ENCODE results near the gene NPPC.
A peak's percentile ranks its signal among the peaks of the same experiment; 100 is the strongest.
"Not testable (repeated sequence)": the region's sequence is repeated elsewhere in the genome, so short reads cannot be mapped to it uniquely, and the experiment has no call there.

NPPC gene

DNA sequence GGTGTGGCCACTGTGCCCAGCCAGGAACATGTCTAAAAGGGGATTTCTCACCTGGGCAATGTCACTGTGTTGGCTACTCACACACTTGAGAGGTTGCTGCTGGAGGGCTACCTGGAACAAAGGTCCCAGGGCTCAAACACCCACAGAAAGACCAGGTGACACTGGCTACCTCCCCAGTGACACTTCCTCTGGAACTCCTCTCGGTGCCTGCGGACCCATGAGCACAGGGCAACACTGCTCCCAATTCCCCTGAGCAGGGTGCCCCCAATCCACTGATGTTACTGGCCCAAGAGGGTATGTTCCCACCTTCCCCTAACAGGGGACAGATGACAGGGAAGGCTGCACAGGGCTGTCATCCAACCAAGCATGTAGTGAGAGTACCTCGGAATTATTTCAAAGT is 5.8 kb downstream of the NPPC start:
- DNase-seq (ENCODE audit: low read depth), result no peak

DNA sequence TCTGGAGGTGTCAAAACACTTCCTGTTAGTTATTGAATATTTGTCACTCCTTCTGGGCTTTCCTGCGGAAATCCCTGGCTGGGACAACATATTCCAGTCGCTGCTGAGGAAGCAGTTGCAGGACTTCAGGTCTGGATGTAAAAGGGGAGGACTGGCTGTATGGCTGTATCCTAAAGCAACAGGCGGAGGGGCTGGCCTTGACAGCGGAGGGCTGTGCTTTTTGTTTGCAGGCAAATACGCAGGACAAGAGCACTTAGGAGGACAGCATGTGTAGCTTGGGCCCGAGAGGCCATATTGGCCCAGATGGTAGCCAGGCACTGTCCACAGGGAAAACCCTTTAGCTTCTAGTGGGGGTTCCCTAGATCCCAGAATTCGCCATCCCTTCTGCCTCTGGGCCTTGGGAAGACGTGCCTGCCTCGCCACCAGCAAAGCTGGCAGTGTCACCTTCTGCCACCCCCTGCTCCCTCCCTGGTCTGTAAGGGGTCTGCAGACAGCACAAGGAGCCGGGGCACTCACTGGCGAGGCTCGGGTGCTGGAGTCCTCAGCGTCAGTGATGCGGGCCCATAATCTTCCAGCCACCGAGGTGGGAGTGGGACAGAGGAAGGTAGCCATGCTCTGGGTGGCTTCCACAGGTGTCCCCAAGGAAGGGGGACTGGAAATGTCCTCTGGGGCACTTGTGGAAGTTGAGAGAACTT is 6.7 kb downstream of the NPPC start:
- no peak for DNase-seq (ENCODE audit: low read depth)

DNA sequence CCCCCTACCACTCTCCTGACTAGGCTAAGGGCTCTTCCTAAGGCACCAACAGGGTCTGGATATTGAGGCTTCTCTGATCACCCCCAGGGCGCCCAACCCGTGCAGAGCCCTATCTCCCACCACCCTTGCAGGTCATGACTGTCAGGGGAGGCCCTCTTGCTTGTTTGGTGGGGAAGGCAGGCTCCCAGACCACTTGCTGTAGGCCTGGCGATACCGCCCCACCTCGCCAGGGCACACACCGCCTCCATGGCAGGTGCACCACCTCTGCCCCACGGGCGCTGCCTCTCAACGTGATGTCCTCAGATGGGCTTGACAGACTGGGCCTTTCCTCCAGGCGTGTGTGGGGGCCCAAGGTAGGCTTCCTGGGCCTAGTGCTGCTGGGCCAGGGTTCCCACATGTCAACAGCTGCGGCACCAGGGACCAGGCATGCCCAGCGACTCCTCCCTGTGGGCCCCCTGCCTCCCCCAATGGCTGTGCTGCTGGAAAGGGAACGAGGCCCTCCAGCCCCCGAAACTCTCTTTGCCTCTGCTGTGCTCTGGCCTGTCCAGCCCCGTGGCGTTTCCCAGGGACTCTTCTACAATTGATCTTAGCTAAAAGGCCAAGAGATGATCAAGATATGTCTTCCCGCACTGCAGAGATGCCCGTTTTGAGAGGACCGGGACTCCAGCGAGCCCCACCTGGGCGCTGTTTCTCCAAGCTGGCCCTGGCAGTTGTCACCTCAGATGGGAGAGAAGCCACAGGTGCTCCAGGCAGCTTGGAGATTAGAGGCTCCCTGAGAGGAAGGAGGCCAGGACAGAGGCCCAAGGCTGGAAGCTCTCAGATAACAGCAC is 7.5 kb downstream of the NPPC start:
- DNase-seq (ENCODE audit: low read depth), result no peak

DNA sequence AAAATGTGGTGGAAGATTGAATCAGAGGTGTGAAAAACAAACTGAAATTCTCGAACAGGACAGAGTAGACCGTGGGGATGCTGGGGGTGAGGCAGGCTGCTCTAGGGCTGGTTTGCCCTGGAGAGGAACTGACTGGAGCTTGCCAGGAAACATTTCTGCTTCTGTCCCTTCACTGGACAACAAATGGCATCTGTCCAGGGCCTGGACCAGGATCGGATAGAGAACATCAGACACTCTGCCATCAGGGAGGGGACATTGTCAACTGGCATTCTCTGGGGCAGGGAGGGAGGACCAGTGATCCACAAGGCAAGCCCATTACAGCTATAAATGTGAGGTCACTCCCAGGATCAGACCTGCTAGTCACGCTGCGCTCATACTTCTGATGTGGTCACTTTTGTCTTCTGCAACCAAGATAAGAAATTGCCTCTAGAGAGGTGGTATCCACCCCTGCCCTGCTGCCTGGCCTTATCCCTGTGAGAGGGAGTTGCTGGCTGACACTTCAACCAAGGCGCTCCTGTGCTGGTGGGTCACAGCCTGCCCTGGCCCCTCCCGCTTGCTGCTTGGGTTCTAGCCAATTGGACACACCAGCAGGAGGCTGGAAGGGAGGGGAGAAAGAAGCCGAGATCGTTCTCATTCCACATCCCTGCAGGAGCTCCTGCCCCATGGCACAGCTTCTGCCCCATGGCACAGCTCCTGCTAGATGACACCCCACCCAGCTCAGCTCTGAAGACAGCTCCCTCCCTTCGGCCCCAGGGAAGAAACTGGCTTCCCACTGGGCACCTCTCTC is 8.7 kb downstream of the NPPC start:
- DNase-seq (ENCODE audit: low read depth), result no peak

DNA sequence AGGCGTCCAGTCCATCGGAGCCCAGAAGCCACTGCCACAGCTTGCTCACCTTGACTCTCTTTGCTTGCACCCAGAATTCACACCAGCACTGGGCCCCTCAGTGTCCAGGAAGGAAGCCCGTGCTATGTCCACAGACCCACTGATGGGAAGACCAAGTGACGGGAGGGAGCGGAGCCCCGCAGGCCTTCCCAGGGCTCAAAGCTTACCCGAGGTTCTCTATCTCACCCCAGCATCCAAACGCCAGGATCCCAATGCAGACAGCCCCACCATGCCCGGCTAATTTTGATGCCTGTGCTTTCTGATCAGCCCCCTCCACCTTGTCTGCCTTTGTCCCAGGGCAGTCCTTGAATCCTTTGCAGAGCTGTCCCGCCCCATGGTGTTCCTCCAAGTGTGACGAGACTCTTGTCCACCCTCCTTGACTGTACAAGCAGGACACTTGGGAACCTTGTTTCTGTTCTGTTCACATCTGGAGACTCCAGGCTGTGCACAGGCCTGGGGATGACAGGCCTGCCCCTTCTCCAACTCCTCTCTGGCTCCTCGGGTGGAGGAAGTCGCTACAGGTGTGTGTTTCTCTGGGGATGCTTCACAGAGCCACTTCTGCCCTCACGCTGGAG is 12.0 kb downstream of the NPPC start:
- no peak for DNase-seq (ENCODE audit: low read depth)

DNA sequence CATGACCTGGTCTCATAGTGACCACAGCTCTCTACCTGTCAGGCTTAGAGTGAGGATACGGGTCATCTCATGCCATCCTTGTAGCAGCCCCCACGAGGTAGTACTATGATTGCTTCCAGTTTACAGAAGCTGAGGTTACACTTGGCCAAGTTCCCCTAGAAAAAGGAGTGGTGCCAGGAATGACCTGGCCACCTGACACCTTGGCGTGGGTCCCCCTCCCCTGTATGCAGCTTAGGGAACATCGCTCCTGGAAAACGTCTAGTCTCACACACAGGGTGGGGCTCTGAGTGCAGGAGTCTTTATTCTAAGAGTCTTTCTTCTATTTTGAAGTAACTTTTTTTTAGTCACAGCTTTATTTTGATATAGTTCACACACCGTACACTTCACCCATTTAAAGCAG is 14.8 kb downstream of the NPPC start:
- DNase-seq (ENCODE audit: low read depth), result no peak

DNA sequence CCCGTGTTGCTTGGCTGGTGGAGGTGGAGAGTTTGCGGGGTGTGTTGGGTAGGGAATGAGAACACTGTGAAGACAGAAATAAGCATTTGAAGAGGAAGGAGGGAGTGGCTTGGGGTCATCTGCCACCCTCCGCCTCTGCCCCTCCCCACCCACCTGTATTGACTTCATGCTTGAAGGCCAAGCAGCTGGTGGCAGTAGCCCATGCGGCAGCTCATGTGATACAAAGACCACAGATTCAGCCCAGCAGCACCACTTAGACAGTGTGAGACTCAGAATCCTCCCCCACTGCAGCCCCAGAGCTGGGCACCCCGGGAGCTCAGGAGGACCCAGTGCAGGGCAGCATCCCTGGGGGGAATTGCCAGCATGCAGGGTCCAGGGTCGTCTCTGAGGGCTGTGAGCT is 15.4 kb downstream of the NPPC start:
- DNase-seq (ENCODE audit: low read depth), result no peak

DNA sequence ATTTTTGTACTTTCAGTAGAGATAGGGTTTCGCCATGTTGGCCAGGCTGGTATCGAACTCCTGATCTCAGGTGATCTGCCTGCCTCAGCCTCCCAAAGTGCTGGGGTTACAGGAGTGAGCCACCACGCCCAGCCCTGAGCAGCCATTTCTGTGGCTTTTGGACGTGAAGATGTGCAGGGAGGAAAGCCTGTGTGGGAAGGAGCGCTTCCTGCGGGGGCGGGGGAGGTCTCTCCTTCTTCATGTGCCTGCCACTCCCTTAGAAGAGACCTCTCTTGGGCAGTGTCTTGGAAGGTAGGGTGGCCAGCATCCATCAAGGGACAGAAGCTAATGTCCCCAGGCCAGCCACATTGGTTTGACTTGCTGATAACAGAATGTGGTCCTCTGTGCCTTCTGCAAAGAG is 16.0 kb downstream of the NPPC start:
- not testable (repeated sequence) for DNase-seq (ENCODE audit: low read depth)

DNA sequence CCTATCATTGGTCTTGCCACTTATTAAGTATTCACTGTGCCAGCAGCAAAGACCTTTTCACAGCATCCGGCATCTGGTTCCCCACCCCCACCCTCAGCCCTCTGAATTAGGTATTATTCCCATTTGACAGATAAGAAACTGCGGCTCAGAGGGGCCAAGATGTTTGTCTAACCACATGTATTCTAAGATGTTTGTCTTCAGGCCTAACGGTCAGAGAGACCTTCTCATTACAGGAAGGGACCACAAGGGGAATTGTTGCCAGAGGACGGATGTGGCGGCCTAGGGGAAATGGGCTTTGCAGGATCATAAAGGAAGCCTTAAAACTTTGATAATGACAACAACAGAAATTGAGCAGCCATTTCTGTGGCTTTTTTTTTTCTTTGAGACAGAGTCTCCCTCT is 16.6 kb downstream of the NPPC start:
- no peak for DNase-seq (ENCODE audit: low read depth)

DNA sequence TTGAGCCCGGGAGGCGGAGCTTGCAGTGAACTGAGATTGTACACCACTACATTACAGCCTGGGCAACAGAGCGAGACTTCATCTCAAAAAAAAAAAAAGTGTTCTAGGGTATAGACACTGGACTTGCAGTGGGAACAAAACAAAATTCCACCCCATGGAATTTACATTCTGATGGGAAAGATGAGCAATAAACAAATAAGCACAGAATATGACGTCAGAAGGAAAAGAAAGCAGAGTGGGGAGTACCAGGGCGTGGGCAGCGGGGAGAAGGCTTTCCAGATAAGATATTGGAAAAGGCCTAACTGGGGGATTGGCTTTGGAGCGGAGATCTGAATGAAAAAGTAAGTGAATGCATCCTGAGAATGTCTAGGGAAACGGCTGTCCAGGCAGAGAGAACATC is 17.6 kb downstream of the NPPC start:
- DNase-seq (ENCODE audit: low read depth), result no peak

DNA sequence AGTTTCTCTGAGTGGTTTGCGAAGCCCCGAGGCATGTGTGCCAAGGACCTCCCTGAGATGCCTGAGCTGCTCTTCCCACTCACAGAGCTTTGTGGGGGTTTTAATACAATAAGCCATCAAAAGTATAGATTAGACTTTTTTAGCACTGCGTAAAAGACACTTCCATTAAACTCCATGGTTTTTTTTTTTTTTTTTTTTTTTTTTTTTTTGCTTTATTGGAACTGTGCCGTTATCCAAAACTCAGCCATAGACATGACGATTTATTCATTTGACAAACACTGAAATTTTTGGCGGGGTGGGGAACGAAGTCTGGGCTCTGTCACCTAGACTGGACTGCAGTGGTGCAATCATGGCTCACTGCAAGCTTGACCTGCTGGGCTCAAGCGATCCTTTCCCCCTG is 18.4 kb downstream of the NPPC start:
- DNase-seq (ENCODE audit: low read depth), result no peak

DNA sequence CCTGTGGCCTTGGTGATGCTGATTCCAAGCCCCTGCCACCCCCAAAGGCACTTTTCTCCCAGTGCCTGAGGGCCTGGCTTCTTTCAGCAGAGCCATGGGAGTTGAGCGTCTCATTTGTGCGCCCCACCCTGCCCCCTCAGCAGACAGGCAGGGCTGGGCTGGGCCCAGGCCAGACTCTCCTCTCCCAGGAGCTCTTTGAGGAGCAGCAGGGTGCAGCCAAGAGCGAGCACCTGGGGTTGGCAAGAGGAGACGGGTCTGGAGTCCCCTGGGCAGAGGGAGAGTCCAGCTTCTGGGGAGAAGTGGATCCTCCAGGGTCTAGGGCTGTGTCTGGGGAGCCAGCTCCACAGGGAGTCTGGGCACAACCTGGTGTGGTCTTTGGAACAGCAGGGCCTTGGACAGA is 21.2 kb downstream of the NPPC start:
- DNase-seq (ENCODE audit: low read depth), result no peak

DNA sequence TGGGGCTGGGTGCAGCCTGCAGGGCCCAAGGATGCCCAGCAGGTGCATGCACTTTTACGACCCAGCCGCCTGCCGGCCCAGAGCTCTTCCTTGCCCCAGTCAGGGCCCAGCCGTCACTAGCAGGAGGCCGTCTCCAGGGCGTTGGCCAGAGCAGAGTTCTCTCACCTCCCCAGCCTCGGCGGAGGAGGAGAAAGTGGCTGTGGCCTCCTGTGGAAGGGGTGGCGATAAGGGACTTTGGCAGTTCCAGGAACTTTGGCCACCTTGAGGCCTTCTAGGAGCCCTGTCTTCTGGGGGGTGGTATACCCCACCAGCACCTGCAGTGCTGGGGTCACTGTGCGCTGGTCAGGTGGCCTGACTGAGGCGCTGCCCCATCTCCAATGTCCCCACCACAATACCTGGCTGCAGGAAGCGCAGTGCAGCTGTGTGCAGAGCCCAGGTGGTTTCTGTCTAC is 22.0 kb downstream of the NPPC start:
- no peak for DNase-seq (ENCODE audit: low read depth)

DNA sequence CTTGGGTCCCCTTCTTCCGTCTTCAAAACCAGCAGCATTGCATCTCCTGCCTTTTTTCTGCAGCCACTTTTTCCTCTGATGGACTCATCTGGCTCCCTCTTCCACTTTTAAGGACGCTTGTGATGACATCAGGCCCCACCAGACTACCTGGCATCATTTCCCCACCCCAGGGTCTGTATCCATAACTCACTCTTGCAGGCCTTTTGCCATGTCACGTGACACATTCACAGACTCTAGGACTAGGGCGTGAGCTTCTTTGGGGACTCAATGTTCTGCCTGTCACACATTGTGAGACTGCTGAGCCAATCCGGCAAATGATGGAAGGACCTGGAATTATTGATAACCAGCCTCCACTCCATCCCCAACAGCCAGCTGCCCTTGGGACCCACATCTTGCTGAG is 23.6 kb downstream of the NPPC start:
- DNase-seq (ENCODE audit: low read depth), result no peak

DNA sequence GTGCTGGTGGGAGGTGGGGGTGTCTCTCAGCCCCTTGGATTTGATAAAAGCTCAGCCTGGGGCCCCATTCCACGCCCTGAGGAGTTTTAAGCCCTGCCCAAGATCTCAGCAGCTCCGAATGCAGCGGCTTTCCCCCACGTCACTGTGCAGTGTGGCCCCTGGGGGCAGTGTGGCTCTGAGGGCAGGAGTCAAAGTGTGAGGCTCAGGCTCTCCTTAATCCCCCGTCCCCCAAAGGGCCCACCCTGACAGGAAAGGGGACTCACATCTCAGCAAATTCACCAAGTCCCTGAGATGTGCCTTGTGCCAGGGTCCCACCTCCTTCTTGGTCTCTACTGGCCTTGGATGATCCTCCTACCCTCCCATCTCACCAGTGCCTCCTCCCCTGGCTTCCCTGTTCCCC is 25.2 kb downstream of the NPPC start:
- no peak for DNase-seq (ENCODE audit: low read depth)

DNA sequence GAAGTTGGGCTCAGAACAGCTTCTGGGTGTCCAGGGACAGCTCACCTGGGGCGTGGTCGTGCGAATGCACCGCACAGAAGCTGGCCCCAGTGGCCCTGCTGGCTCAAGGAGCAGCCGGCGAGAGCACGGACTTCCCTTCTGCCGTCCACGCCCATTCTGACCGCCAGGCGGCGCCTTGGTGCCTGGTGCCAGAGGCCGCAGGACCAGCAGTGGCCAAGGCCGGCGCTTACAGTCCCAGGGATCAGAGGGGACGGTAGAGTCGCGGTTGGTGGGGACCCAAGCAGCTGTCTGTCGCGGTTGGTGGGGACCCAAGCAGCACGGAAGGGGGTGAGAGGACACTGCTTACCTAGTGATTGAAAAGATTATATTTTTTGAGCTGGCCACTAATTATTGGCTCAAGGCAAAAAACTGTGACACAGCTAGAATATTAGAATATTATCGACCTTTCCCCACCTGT is 25.7 kb downstream of the NPPC start:
- DNase-seq (ENCODE audit: low read depth), result peak; percentile 64

DNA sequence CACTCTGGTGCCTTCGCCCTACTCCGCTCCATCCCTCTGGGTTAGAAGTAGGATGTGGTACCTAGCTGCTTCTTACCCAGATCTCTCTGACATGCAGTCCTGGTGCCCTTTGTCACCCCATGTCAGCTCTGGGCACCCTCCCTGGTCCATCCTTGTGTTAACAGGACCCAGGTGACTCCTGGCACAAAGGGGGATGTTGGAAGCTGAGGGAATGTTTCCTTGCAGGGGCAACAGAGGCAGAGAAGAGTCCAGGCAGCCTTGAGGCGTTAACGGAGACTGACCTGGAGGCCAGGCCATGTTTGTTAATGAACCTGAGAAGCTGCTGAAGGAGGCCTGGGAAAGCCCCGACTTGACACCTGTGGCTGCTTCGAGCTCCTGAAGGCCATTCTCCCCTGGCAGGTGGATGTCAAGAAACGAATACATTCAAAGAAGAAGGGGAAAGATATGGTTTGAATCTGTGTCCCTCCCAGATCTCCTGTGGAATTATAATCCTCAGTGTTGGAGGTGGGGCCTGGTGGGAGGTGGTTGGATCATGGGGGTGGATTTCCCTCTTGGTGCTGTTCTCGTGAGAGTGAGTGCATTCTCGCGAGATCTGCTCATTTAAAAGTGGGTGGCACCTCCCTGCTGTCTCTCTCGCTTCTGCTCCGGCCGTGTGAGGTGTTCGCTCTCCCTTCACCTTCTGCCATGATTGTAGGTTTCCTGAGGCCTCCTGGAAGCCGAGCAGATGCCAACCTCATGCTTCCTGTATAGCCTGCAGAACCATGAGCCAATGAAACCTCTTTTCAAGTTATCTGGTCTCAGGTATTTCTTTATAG is 31.4 kb downstream of the NPPC start:
- DNase-seq (ENCODE audit: low read depth), result no peak

DNA sequence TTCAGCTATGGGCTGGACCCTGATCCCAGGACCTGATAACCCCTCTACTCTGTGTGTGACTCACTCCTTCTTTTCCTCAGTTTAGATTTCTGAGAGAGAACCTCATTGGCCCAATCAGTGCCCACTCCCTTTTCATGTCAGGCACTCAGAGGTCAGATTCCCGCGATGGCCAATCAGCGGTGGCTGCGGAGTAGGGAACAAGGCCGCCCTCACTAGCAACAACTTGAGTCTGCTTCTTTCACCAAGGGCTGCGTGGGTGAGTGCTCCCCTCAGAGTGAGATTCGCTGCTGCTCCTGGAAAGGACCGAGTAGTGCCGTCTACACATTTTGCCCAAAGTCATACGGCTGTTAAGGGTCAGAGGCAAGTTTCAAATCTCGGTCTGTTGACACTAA is 34.7 kb downstream of the NPPC start:
- DNase-seq (ENCODE audit: low read depth), result no peak

DNA sequence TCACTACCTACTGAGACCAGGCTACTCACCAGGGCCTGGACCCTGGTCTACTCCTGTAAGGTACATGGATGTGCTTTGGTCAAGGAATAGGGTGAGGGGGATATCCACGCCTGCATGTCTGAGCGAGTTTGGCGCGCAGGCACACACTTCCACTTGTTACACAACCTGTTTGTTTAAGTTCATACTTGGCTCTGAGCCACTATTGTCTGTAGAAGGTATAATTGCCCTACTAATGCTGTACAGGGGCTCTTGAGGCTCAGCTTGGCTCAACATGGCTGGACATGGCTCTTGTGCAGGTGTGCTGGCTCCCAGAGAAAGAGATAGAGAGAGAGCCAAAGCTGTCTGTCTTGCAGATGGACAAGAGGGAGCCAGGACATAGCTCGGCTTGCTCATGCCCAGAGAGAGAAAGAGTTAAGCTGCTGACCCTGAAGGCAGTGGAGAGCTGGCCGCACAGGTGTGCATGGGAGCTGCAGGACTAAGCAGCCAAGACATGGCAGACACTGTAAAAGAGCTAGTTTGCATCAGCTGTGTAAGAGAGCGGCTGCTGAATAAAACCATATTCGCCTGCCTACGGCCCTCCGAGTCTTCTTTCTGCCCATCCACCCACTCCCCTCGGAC is 35.2 kb downstream of the NPPC start:
- no peak for DNase-seq (ENCODE audit: low read depth)

DNA sequence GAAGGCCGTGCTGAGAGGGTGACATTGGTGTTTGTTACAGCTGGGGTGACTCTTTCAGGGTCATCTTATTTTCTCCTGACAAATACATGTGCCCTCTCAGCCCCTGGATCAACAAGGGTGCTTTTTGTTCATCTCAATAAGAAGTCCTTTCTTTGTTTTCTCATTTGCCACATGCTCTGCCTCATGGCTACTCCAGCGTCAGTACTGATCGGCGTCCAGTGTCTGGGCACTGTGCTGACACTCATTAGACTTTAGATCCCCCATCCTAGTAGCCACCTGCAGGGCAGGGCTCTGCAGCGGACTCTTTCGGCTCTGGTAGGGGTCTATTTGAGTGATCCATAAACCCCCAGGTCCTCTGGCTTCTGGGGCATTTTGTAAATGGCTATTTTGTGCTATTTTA is 38.4 kb downstream of the NPPC start:
- DNase-seq (ENCODE audit: low read depth), result no peak

DNA sequence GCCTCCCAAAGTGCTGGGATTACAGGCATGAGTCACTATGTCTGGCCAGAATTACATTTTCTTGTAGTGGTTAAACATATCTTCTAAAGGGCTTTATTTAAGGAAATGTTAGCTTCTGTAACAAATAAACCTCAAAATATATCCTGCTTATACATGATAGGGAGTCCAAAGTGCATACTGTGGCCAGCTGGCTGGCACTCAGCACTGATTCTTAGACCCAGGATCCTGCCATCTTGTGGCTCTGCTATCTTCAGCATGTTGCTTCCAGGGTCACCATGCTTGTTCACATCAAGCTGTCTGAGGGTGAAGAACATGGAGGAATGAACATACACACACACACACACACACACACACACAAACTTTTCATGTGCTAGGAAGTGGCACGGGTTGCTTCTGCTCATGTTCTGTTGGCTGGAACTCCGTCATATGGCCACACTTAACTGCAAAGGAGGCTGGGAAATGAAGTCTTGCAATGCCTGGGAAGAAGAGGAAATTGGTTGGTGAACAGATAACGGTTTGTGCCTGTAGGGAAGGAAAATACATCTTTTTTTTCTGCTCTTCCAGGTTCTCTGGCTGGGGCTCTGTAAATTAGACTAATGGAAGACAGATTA is 40.0 kb downstream of the NPPC start:
- no peak for DNase-seq (ENCODE audit: low read depth)
